H9 (cell line): Measurements from ENCODE around the gene DENND1A. TPM values are rescaled to one million over a fixed set of nuclear protein-coding genes. Genes with fewer than 3 reads are reported as not detected.

ENCODE experiments used
- DNase-seq: peaks from one replicate; pipeline ENCODE4 v3.0.0-alpha.2; 2017
- H2AFZ ChIP-seq: one replicate; pipeline ENCODE4 v1.6.1; 2013; ENCODE audit warnings: mild to moderate bottlenecking, low read length, control low read depth, moderate library complexity
- H2AK5ac ChIP-seq: 2 replicates; pipeline ENCODE4 v1.6.1; 2013; ENCODE audit warnings: low read length, control low read depth, mixed read lengths; ENCODE audit not compliant: insufficient read length
- H2BK120ac ChIP-seq: one replicate; pipeline ENCODE4 v1.6.1; 2013; ENCODE audit warnings: low read depth, mild to moderate bottlenecking, low read length, control low read depth, inconsistent platforms; ENCODE audit not compliant: poor library complexity, severe bottlenecking
- H2BK12ac ChIP-seq: 2 replicates; pipeline ENCODE4 v1.6.1; 2013; ENCODE audit warnings: low read length, control low read depth, mixed read lengths, low read depth; ENCODE audit not compliant: insufficient read length
- H2BK15ac ChIP-seq: 2 replicates; pipeline ENCODE4 v1.6.1; 2013; ENCODE audit warnings: low read depth, low read length, control low read depth
- H2BK20ac ChIP-seq: one replicate; pipeline ENCODE4 v1.6.1; 2013; ENCODE audit warnings: low read depth, mild to moderate bottlenecking, low read length, control low read depth, inconsistent platforms; ENCODE audit not compliant: poor library complexity, severe bottlenecking
- H2BK5ac ChIP-seq: 2 replicates; pipeline ENCODE4 v1.6.1; 2013; ENCODE audit warnings: low read length, control low read depth, mixed read lengths; ENCODE audit not compliant: insufficient read length
- H3K14ac ChIP-seq: 2 replicates; pipeline ENCODE4 v1.6.1; 2013; ENCODE audit warnings: low read length, control low read depth; ENCODE audit not compliant: insufficient read depth
- H3K18ac ChIP-seq: 2 replicates; pipeline ENCODE4 v1.6.1; 2013; ENCODE audit warnings: low read depth, mild to moderate bottlenecking, mixed read lengths, low read length, control low read depth; ENCODE audit not compliant: insufficient read length
- H3K23ac ChIP-seq: 2 replicates; pipeline ENCODE4 v1.6.1; 2013; ENCODE audit warnings: low read length, control low read depth, mixed read lengths, low read depth; ENCODE audit not compliant: insufficient read length
- H3K23me2 ChIP-seq: 2 replicates; pipeline ENCODE4 v1.6.1; 2013; ENCODE audit warnings: low read depth, mild to moderate bottlenecking, mixed read lengths, low read length, control low read depth; ENCODE audit not compliant: insufficient read length, poor library complexity, severe bottlenecking
- H3K27ac ChIP-seq: 2 replicates; pipeline ENCODE4 v1.5.1; 2013; ENCODE audit warnings: low read length, control low read depth, mixed read lengths, low read depth; ENCODE audit not compliant: insufficient read length
- H3K27me3 ChIP-seq: 2 replicates; pipeline ENCODE4 v1.6.1; 2013; ENCODE audit warnings: low read length, control low read depth, inconsistent platforms; ENCODE audit not compliant: insufficient read depth
- H3K4ac ChIP-seq: 2 replicates; pipeline ENCODE4 v1.6.1; 2013; ENCODE audit warnings: low read depth, mild to moderate bottlenecking, control low read depth, inconsistent platforms, low read length, moderate library complexity
- H3K4me1 ChIP-seq: 2 replicates; pipeline ENCODE4 v1.6.1; 2013; ENCODE audit warnings: low read length, control low read depth, inconsistent platforms; ENCODE audit not compliant: insufficient read depth
- H3K4me2 ChIP-seq: 2 replicates; pipeline ENCODE4 v1.6.1; 2013; ENCODE audit warnings: low read length, control low read depth, mixed read lengths; ENCODE audit not compliant: insufficient read length, insufficient read depth
- H3K56ac ChIP-seq: 2 replicates; pipeline ENCODE4 v1.6.1; 2013; ENCODE audit warnings: low read depth, mild to moderate bottlenecking, mixed read lengths, low read length, control low read depth; ENCODE audit not compliant: insufficient read length
- H3K79me1 ChIP-seq: 2 replicates; pipeline ENCODE4 v1.6.1; 2013; ENCODE audit warnings: low read depth, mild to moderate bottlenecking, moderate library complexity, low read length, control low read depth, inconsistent platforms; ENCODE audit not compliant: insufficient read depth, poor library complexity, severe bottlenecking
- H3K79me2 ChIP-seq: 2 replicates; pipeline ENCODE4 v1.6.1; 2013; ENCODE audit warnings: low read length, control low read depth, inconsistent platforms; ENCODE audit not compliant: insufficient read depth
- H3K9ac ChIP-seq: 2 replicates; pipeline ENCODE4 v1.6.1; 2013; ENCODE audit warnings: low read length, control low read depth, mixed read lengths; ENCODE audit not compliant: insufficient read length; ENCODE audit errors: extremely low read depth
- H3K9me3 ChIP-seq: one replicate; pipeline ENCODE4 v1.6.1; 2013; ENCODE audit warnings: low read depth, low read length, inconsistent platforms; ENCODE audit not compliant: control insufficient read depth
- H3T11ph ChIP-seq: one replicate; pipeline ENCODE4 v1.6.1; 2013; ENCODE audit warnings: mild to moderate bottlenecking, low read length, control low read depth, inconsistent platforms
- H4K20me1 ChIP-seq: one replicate; pipeline ENCODE4 v1.6.1; 2013; ENCODE audit not compliant: control insufficient read depth, insufficient read length, insufficient read depth
- H4K5ac ChIP-seq: 2 replicates; pipeline ENCODE4 v1.6.1; 2013; ENCODE audit warnings: low read depth, mild to moderate bottlenecking, mixed read lengths, low read length, control low read depth; ENCODE audit not compliant: insufficient read length
- H4K8ac ChIP-seq: replicated peaks from 2 replicates; pipeline ENCODE4 v1.6.1; 2013; ENCODE audit warnings: low read length, control low read depth, mixed read lengths, low read depth; ENCODE audit not compliant: insufficient read length
- H4K91ac ChIP-seq: 2 replicates; pipeline ENCODE4 v1.6.1; 2013; ENCODE audit warnings: low read depth, mild to moderate bottlenecking, moderate library complexity, mixed read lengths, low read length, control low read depth; ENCODE audit not compliant: insufficient read length
- H3K27ac Mint-ChIP-seq, 3 experiments: 2 replicates in 2 of 3; 3 replicates in 1 of 3; pipeline ENCODE4 v1.8.0; 2020 to 2021; ENCODE audit warnings: mixed read lengths in 3 of 3, mild to moderate bottlenecking in 1 of 3, moderate library complexity in 1 of 3
- H3K27me3 Mint-ChIP-seq: 2 replicates; pipeline ENCODE4 v1.8.0; 2021; ENCODE audit warnings: low read depth, mild to moderate bottlenecking, moderate library complexity, mixed read lengths
- H3K36me3 Mint-ChIP-seq, 3 experiments: 2 replicates in 2 of 3; 3 replicates in 1 of 3; pipeline ENCODE4 v1.8.0; 2020 to 2021; ENCODE audit warnings: low read depth in 3 of 3, mixed read lengths in 3 of 3; ENCODE audit not compliant: insufficient read depth in 1 of 3
- H3K4me1 Mint-ChIP-seq, 2 experiments: 2 replicates each; pipeline ENCODE4 v1.8.0; 2020; ENCODE audit warnings: mixed read lengths in 2 of 2
- H3K4me3 Mint-ChIP-seq, 2 experiments: 2 replicates in 1 of 2; 3 replicates in 1 of 2; pipeline ENCODE4 v1.8.0; 2020 to 2021; ENCODE audit warnings: mild to moderate bottlenecking in 2 of 2, mixed read lengths in 2 of 2, moderate library complexity in 1 of 2
- H3K9me3 Mint-ChIP-seq, 2 experiments: 2 replicates in 1 of 2; 3 replicates in 1 of 2; pipeline ENCODE4 v1.8.0; 2020; ENCODE audit warnings: mild to moderate bottlenecking in 2 of 2, mixed read lengths in 2 of 2, moderate library complexity in 1 of 2
- CTCF ChIP-seq: fragments of 200-600 bp; sonication (generic); conservative IDR thresholded peaks from 3 replicates; pipeline ENCODE4 v1.8.0; 2021; ENCODE audit warnings: antibody characterized with exemption, mild to moderate bottlenecking
- WGBS: extraction: QIAGEN DNeasy Blood & Tissue Kit; methylation state at CpG from one replicate; pipeline ENCODE4 v1.1.7; 2013; ENCODE audit warnings: missing lambda C conversion rate, low lambda C conversion rate, mixed read lengths; ENCODE audit not compliant: insufficient read length; ENCODE audit errors: extremely low coverage; 5-methylcytosine and 5-hydroxymethylcytosine counted together
- total RNA-seq: library from RNA; stranded (reverse); gene quantifications from 2 replicates; pipeline ENCODE4 v1.2.1, GENCODE V29; 2021

DENND1A gene
- total RNA-seq, 1 experiment from 2014 or later, result 20.4 TPM

GRCh38 chr9:123391946-123392345 is 538.0 kb downstream of the DENND1A start:
- no peaks in the 10 kb centered on the region for H3K27me3 ChIP-seq
- no peak overlapping the region for H3K27ac ChIP-seq
- H3K9me3 ChIP-seq, result no peaks in the 10 kb centered on the region
- no peak overlapping the region for H3T11ph ChIP-seq
- no peak for DNase-seq
- no peak overlapping the region for H2BK5ac ChIP-seq
- H3K56ac ChIP-seq, result no peak overlapping the region
- H2BK12ac ChIP-seq, result no peak overlapping the region
- H3K27ac Mint-ChIP-seq, result no peak overlapping the region
- no peaks in the 10 kb centered on the region for H3K79me2 ChIP-seq
- H3K4me3 Mint-ChIP-seq, result no peak overlapping the region
- no peaks in the 10 kb centered on the region for H3K23me2 ChIP-seq
- no peak overlapping the region for H3K4me2 ChIP-seq
- H3K9ac ChIP-seq, result no peak overlapping the region
- no peak overlapping the region for H2AK5ac ChIP-seq
- H4K20me1 ChIP-seq, result no peaks in the 10 kb centered on the region
- H3K18ac ChIP-seq, result no peak overlapping the region
- H2BK120ac ChIP-seq, result no peak overlapping the region
- no peak overlapping the region for H3K14ac ChIP-seq
- WGBS, result no CpG with 5 or more reads among the region's 28 CpGs
- H4K5ac ChIP-seq, result no peak overlapping the region
- no peak overlapping the region for H4K91ac ChIP-seq
- no peaks in the 10 kb centered on the region for H3K4me1 ChIP-seq
- H3K79me1 ChIP-seq, result no peaks in the 10 kb centered on the region
- H3K27me3 Mint-ChIP-seq, result peaks cover 11% of the 10 kb centered on the region
- H2BK20ac ChIP-seq, result no peak overlapping the region
- H3K36me3 Mint-ChIP-seq, result no peaks in the 10 kb centered on the region; a peak in 1 of 7 replicates
- H3K9me3 Mint-ChIP-seq, result peaks cover 2 to 8% of the 10 kb centered on the region in 2 experiments; a peak in 3 of 5 replicates
- no peak overlapping the region for H2AFZ ChIP-seq
- no peak overlapping the region for H3K23ac ChIP-seq
- H4K8ac ChIP-seq, result no peak overlapping the region
- peaks cover 13 to 33% of the 10 kb centered on the region in 2 experiments; a peak in 3 of 4 replicates for H3K4me1 Mint-ChIP-seq
- no peak for TF ChIP-seq CTCF
- H3K4ac ChIP-seq, result no peak overlapping the region
- no peak overlapping the region for H2BK15ac ChIP-seq
